HG02642 (cell line): ENCODE data around the gene GLOD4.

Source experiments
- ATAC-seq: cut with Tn5 transposase; IDR thresholded peaks from one replicate; pipeline ENCODE4 v1.9.1; 2021; ENCODE audit warnings: mild to moderate bottlenecking; ENCODE audit not compliant: unreplicated experiment, poor library complexity

GLOD4 gene

DNA sequence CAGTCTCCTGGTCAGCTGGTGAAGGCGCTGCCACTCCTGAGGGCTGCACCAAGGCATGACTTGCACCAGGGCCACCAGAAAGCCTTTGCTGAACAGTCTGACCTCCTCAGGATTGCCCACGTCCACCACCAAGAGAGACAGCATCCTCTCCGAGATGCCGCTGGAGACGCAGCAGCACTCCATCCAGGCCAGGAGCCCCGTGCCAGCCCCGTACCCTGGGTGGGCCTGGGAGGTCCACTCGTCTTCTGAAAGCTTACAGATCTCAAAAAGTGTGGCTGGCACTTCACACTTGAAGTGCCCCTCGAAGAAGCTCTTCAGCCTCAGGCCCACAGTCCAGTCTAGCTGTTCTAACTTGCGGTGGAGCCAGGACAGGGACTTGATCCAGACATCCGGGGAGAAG, 36.7 kb downstream of the GLOD4 start:
- ATAC-seq, result no peak

DNA sequence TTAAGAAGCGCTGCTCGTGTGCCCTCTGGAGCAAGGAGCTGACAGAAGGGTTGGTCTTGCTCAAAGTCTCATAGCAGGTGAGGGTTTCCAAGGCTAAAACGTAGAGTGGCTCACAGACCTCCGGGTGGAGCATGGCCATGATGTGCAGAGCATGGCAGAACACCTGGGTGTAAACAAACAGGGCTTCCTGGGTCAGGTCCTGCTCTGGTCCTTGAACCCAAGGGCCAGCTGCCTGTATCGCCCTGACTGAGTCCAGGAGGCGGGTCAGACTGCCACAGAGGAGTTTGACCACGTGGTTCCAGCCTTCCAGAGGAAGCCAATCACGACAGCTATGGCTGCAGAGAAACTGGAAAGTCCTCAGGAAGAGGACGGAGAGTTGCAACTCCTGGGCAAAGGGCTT, 37.1 kb downstream of the GLOD4 start:
- ATAC-seq, result no peak

DNA sequence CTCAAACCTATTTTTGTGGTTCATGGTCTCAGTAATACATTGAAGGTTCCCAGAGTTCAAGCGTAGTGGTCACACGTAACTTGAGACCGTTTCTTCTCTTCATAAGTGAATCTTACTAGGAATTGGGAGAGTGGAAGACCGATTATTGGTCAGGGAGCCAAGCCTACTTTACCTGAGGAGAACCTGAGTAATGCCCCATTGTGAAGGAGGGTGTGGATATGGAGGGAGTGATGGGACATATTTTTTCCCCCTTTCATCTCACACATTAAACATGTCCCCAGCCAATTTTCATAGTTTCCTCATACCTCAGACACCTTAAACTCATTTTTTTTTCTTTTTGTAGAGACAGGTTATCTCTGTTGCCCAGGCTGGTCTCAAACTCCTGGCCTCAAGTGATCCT, 38.9 kb downstream of the GLOD4 start:
- ATAC-seq, result no peak

DNA sequence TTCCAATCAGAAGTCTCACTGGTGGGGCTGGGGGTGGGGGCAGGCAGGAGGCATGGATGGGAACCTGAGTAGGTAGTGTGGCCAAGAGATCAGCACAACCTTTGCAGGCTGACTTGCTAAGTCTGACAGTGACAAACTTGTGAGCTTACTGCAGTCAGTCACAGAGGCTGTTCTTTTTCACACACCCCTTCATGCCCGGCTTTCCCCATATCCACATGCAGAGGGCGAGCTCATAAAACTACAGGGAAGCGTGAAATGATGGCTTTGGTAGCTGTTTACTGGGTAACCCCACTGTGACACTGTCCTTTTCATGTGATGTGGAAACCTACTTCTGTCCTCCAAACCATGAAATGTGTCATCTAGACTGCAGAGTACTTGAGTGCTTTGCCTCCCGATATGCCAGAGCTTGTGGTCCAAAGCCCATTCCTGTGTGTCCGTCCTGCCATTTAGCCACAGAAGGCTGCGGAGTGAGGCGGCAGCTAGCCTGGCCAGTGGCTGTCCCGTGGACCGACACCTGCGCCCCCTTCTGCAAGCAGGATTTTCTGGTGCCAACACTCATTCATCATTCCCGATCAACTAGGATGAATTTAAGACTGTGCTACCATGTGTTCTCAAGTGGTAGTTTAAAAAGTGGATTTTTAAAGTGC, 39.8 kb downstream of the GLOD4 start:
- ATAC-seq, result no peak

DNA sequence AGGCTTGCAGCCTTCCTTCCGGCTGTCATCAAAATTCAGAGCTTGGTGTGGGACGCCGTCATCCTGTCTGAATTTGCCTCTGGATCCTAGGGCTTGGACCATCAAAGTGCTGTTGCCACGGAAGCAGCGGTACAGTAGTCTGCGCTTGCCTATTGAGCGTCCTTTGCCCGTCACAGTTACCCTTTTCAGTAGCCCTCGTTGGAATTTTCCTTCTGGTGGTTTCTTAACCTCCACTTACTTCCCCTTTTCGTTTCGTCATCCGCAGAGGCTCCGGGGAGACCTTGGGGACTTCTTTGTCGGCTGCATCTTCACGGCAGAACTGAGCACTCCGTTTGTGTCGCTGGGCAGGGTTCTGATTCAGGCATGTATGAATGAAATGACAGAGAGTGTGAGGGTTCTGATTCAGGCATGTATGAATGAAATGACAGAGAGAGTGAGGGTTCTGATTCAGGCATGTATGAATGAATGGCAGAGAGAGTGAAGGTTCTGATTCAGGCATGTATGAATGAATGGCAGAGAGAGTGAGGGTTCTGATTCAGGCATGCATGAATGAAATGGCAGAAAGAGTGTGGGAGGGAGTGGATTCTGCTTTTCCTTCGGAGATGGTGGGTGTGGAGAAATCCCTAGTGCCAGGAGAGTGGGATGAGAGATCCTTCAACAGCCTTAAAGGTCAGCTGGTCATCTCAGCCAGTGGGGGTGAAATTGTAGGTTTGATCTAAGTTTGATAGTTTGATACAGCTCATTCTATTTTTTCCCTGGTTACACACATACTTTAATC, 41.7 kb downstream of the GLOD4 start:
- ATAC-seq, result peak; percentile 76

DNA sequence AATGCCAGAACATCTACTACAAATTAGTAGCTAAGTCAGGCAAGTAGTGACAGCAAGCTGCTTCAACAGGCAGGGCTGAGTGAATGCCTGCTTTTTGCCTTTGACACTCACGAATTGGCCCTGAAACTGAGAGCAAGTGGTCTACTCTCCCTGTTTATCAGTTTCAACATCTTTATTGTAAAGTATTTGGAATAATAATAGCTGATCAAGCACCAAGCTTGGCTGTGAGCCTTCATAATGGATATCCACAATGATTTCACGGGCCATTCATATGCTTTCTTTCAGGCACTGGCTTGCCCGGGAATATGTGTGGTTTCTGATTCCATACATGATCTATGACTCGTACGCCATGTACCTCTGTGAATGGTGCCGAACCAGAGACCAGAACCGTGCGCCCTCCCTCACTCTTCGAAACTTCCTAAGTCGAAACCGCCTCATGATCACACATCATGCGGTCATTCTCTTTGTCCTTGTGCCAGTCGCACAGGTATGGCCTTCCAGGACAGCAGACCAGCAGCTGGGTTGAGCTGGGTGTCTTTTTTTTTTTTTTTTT, 44.4 kb downstream of the GLOD4 start:
- ATAC-seq, result no peak

DNA sequence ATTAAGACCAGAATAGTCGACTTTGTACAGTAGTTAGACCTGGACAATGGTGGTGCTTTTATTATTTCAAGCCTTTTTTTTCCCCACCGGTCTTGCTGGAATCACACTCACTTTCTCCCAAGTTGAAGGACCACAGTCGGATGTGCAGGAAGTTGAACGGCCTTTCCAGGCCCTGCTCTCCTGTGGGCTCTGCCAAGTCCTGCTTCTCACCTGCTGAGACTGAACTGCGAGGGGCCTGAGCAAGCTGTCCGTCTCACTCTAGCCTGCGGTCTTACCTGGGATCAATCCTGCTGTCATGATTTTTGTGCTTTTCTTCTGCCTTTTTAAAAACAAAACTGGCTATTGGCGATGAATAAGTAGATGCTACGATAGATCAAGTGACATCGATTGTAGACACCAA, 48.3 kb downstream of the GLOD4 start:
- ATAC-seq, result no peak

DNA sequence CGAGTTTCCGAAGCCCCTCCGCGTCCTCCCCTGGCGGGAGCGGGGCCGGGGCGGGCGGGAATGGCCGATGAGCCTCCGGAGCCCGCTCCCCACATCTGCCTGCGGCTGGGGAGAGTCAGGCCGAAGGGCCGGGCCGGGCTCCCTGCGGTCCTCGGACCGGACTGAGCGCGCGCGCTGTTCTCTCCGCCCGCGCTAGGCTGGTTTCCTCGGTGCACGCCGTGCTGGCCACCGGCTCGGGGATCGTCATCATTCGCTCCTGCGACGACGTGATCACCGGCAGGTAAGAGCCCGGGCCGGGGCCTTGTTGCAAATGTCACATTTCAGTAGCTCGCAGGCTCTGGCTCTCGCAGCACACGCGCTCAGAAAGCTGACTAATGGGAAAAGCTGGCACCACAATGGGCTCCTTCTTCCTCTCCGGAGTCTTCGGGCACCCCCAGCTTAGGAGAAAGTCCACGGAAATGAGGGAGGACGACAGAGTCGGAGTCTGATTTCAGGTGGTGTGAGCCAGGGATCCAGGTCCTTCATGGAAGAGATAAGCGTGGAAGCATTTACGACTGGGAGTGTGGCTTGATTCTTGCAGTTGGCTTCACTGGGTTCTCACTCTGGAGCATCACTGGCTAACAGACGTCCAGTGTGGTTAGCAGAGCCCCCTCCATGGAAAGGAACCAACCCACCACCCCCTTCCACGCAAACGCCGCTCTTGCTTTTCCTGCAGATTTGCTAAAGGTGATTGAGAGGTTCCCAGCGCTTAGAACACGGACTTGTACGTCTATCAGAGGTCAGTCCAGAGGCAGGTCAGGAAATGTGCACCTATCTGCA, 49.0 kb downstream of the GLOD4 start:
- peak; percentile 45 for ATAC-seq

DNA sequence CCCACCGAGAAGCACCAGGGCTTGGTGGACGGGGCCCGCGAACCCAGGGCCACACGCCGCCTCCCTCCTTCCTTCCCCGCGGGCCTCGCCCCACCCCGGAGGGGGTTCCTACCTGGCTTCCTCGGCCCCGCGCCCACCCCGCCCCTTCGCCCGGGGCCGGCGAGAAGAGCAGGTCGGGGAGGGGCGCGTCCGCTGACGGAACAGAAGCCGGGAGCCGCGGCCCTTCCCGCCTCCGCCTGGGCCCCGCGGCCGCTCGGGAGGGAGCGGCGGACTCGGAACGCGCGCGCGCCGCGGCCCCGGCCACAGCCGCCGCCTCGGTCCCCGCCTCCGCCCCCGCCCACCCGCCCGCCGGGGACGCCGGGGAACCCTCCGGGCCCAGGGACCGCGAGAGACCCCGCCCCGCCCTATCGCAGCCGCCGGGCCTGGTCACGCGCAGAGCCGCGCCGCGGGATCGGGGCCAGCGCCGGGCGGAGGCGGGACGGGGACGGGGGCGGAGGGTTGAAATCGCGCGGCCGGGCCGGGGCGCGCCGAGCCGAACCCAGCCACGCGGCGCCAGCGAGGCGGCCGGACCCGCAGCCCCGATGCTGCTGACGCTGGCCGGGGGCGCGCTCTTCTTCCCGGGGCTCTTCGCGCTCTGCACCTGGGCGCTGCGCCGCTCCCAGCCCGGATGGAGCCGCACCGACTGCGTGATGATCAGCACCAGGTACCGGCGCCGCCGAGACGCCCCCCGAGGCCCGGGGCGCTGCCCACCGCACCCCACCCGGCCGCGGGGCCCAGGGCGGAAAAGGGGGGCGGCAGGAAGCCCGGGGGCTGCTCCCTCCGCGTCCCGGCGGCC, 49.8 kb downstream of the GLOD4 start, which contains the start of gene TLCD3A:
Gene TLCD3A (plus strand): TSS at position 530 of the 835 bp plus-strand sequence. CDS start 52 bp downstream, at position 582.
- ATAC-seq, result peak; percentile 58

DNA sequence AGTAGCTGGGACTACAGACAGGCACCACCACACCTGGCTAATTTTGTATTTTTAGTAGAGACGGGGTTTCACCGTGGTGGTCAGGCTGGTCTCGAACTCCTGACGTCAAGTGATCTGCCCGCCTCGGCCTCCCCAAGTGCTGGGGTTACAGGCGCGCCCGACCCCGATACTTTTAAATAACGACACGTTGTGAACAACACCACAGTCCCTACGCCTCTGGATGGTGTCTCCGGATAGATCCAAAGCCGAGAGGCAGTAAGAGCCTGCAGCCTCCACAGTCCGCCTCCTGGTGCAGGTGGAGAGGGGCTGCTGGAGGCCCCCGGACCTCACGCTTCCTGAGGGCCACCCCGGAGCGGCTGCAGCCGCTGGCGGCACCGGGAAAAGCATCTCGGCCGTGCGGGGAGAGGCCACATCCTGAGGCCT, 50.4 kb downstream of the GLOD4 start:
- peak; percentile 11 for ATAC-seq

DNA sequence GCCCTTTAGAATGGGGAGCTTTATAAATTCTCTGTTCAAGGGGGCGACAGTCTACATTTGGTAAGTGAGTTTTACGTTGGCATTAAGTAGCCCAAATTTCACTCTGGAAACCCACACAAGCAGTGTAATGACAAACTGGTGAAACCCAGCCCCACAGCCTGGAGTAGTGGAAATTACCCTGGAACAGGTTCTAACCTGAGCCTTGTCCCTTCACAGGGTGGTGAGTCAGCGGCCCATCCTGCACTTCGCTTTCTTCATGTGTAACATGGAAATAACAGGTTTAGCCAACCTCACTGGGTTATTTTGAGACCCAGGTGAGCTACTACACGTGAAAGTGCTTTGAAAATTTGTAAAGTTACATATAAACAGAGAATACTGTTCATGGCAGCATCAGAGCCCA, 53.2 kb downstream of the GLOD4 start:
- no peak for ATAC-seq

DNA sequence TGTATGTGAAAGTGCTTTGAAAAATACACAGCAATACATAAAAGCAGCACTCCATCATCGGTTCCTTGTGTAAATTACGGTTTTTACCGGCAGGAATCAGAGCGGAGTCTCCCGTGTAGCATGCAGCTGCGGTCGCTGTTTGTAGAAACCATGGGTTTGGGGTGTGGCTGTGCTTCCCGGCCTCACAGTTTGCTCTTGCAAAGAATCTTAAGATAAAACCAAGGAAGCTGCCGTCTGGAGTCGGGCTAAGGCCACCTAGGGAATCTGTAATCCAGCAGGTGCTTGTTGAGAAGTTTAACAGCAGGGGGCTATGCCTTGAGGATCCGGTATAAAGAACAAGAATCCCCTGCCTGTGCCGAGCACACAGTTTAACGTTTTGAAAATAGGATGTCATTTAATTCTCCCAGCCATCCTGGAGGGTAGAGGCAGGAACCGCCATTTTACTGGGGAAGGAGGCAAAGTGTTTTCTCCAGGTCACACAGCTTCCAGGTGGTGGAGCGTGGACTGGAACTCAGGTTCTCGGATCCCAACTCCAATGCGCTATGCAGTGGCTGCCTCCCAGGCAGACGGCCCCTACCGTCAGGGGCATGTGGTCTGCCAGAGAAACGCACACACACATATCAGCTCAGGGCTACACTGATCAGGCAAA, 55.7 kb downstream of the GLOD4 start:
- ATAC-seq, result no peak

DNA sequence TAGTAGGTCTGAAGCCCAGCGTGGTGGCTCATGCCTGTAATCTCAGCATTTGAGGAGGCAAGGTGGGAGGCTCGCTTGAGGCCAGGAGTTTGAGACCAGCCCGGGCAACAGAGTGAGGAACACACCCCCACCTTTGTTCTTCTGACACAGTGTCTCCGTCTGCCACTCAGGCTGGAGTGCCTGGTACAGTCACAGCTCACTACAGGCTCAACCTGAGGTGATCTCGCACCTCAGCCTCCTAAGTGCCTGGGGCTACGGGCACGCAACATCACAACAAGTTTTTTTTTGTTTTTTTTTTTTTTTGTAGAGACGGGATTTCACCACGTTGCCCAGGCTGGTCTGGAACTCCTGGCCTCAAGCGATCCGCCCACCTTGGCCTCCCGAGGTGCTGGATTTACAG, 56.3 kb downstream of the GLOD4 start:
- ATAC-seq, result no peak

DNA sequence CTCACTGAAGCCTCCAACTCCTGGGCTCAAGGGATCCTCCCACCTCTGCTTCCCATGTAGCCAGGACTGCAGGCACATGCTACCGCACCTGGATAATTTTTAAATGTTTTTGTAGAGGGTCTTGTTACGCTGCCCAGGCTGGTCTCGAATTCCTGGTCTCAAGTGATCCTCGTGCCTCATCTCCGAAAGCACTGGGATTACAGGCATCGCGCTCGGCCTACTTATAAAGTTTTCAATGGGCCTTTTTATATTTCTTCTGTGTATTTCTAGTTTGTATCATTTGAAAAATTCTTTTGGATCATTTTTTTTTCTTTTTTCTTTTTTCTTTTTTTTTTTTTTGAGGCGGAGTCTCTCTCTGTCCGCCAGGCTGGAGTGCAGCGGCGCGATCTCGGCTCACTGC, 57.0 kb downstream of the GLOD4 start:
- ATAC-seq, result no peak

DNA sequence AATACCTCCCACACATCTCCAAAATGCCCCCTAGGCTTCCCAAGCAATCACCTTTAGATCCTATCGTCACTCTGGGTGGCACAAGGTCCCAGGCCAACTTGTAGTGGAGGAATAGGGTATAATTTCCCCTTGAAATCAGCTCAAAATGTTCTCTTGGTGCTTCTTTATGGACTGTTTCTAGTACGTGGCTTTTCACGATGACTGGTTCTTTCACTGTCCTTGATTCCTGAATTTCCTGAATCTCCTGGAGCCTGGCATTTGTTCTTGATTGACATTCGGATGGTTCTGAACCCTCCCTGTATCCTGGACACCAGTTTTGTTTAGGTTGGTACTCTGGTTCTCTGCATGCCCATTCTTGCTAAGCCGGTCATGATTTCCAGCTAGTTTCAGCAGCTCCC, 60.5 kb downstream of the GLOD4 start:
- no peak for ATAC-seq

DNA sequence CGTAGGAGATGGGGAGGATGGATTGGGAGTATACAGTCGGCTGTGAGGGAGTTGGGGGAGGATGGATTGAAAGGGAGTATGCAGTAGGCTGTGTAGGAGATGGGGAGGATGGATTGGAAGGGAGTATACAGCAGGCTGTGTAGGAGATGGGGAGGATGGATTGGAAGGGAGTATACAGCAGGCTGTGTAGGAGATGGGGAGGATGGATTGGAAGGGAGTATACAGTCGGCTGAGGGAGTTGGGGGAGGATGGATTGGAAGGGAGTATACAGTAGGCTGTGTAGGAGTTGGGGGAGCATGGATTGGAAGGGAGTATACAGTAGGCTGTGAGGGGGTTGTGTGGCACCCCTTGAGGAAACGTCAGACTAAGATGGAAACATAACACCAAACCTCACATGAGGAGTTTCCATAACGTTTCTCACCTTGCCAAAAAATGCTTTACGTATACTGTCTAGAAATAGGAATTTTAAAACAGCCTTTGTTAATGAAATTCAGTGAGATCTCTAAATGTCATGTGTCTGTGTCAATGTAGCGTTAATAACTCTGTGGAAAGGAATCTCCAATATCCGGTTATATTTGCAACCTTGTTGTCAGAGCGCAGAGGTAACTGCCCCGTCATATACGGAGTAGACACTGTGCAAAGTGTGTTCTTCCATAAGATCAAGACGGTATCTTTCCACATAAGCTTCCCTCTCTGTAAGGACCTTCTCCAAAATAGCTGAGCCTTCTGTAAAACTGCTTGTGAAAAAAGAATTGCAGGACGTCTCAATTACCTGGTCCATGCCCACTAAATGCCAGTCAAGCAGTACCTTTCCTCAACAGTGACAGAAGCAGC, 61.2 kb downstream of the GLOD4 start:
- ATAC-seq, result no peak

DNA sequence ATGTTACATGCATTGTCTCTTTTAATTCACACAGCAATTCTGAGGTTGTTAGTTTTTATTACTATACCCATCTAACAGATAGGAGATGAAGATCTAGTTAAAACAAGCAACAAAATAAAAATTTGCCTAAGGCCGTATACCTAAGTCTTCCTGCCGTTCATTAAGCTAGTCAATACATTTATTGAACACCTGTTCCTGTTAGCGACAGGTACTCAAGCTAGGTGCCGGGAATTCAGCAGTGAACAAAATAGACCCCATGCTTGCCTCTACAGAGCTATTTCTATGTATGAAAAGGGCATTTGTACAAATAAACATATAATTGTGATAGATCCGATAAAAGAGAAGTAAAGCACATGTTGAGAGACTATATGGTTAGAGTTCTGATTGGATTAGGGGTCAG, 64.0 kb downstream of the GLOD4 start:
- no peak for ATAC-seq
